ENCODE measurements around the gene SLC51A.
"Not testable (repeated sequence)": the region's sequence is repeated elsewhere in the genome, so short reads cannot be mapped to it uniquely, and the experiment has no call there.

DNA sequence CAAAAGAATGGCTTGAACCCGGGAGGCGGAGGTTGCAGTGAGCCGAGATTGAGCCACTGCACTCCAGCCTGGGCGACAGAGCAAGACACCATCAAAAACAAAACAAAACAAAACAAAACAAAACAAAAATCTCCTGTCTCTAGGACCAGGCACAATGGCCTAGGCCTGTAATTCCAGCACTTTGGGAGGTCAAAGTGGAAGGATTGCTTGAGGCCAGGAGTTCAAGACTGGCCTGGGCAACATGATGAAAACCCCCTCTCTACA lies 32.2 kb upstream of the SLC51A start:
- not testable (repeated sequence) for TF ChIP-seq EZH2phosphoT487 (IDR thresholded peaks at IDR 0.05; ENCODE audit: insufficient read depth, low read depth); EZH2 (IDR thresholded peaks at IDR 0.05; ENCODE audit: insufficient read depth, poor library complexity, severe bottlenecking)

All from GM23248 (cell line).